SK-N-MC (cell line): ENCODE measurements around the gene CBFB.

Experiments
- EZH2 ChIP-seq: fragments of 200-600 bp; sonication (generic); IDR thresholded peaks from one replicate; pipeline ENCODE4 v1.6.1; 2017; ENCODE audit warnings: antibody characterized with exemption
- POLR2AphosphoS5 ChIP-seq: IDR thresholded peaks from 2 replicates; pipeline ENCODE4 v1.6.1; 2012; ENCODE audit warnings: mild to moderate bottlenecking, low read depth, low read length, borderline replicate concordance

- TF ChIP-seq EZH2 (no peak), POLR2AphosphoS5 (no peak)
Measured at GRCh38 chr16:67101311-67102082, 72.5 kb downstream of the CBFB start.
